H1 (cell line): ENCODE measurements around the gene PI4KA. TPM values are rescaled to one million over a fixed set of nuclear protein-coding genes. Genes with fewer than 3 reads are reported as not detected.

Experiments
- BACH1 ChIP-seq: IDR thresholded peaks from 2 replicates; pipeline ENCODE4 v1.6.1; 2012; ENCODE audit warnings: low read length, improper control_type of control experiment
- CEBPB ChIP-seq: IDR thresholded peaks from 2 replicates; pipeline ENCODE4 v1.6.1; 2012; ENCODE audit warnings: low read depth, low read length
- CHD7 ChIP-seq: fragments of 300-600 bp; sonication (generic); IDR thresholded peaks from 2 replicates; pipeline ENCODE4 v1.7.1; 2012; ENCODE audit warnings: low read length, moderate library complexity, mild to moderate bottlenecking, inconsistent platforms; ENCODE audit not compliant: insufficient replicate concordance
- CREB1 ChIP-seq: IDR thresholded peaks from 2 replicates; pipeline ENCODE4 v1.6.1; 2012; ENCODE audit warnings: inconsistent platforms
- E2F6 ChIP-seq: IDR thresholded peaks from 2 replicates; pipeline ENCODE4 v1.6.1; 2012; ENCODE audit warnings: inconsistent platforms
- FOSL1 ChIP-seq: IDR thresholded peaks from 2 replicates; pipeline ENCODE4 v1.6.1; 2011; ENCODE audit warnings: mild to moderate bottlenecking, low read depth, low read length, moderate library complexity; ENCODE audit not compliant: insufficient read depth
- SIX5 ChIP-seq: IDR thresholded peaks from 2 replicates; pipeline ENCODE4 v1.6.1; 2011; ENCODE audit warnings: mild to moderate bottlenecking, low read depth, low read length
- SP1 ChIP-seq: IDR thresholded peaks from 2 replicates; pipeline ENCODE4 v1.6.1; 2011; ENCODE audit warnings: low read depth, low read length
- SUZ12 ChIP-seq: fragments of 200-600 bp; sonication (generic); IDR thresholded peaks from 2 replicates; pipeline ENCODE4 v1.6.1; 2012; ENCODE audit warnings: mild to moderate bottlenecking, inconsistent platforms, low read length, moderate library complexity, mixed read lengths
- TEAD4 ChIP-seq: IDR thresholded peaks from 2 replicates; pipeline ENCODE4 v1.6.1; 2012; ENCODE audit warnings: low read depth, low read length, inconsistent platforms, mixed read lengths
- YY1 ChIP-seq: IDR thresholded peaks from 2 replicates; pipeline ENCODE4 v1.6.1; 2011; ENCODE audit warnings: low read depth, mild to moderate bottlenecking, low read length
- polyA plus RNA-seq, 7 experiments: library from polyadenylated mRNA; depleted of rRNA in 3 of 7; stranded (reverse) in 5 of 7; unstranded in 2 of 7; fragments of >200 nt in 5 of 7; fragments of 200-250 nt in 2 of 7; gene quantifications; 1 replicate in 5 of 7; 2 replicates in 1 of 7; 4 replicates in 1 of 7; pipeline versions ENCODE4 v1.2.1 to v1.2.3, GENCODE V29; 2011 to 2013; ENCODE audit warnings: missing spikeins in 2 of 7, mixed read lengths in 2 of 7
- total RNA-seq: library from RNA; stranded (reverse); fragmentation: NEBNext Ultra II Directional; extraction: Animal tissue kit (Norgen Biotek cat#: 25700); gene quantifications from 2 replicates; pipeline ENCODE4 v1.2.1, GENCODE V29; 2021

The PI4KA gene
- total and polyA plus RNA-seq, 2 of the 8 experiments (the other 6 are each of a cell fraction or from before 2014, with no cell fraction given), result 22.5 to 37.7 TPM

GRCh38 chr22:20836987-20837823, 21.4 kb downstream of the PI4KA start (continued):
- TF ChIP-seq CHD7, result no peak
- TF ChIP-seq FOSL1, result no peak
- no peak for TF ChIP-seq CEBPB
- TF ChIP-seq CREB1, result no peak
- no peak for TF ChIP-seq E2F6
- TF ChIP-seq BACH1, result no peak
- TF ChIP-seq SP1, result no peak
- no peak for TF ChIP-seq SIX5
- no peak for TF ChIP-seq SUZ12
- no peak for TF ChIP-seq YY1
- TF ChIP-seq TEAD4, result no peak
